ENCODE results near the gene GRIA1. TPM values are rescaled to one million over a fixed set of nuclear protein-coding genes. Genes with fewer than 3 reads are reported as not detected.

The GRIA1 gene
- not detected in 2 replicates for total RNA-seq (2014; rRNA removed; shearing (Covaris generic))

DNA sequence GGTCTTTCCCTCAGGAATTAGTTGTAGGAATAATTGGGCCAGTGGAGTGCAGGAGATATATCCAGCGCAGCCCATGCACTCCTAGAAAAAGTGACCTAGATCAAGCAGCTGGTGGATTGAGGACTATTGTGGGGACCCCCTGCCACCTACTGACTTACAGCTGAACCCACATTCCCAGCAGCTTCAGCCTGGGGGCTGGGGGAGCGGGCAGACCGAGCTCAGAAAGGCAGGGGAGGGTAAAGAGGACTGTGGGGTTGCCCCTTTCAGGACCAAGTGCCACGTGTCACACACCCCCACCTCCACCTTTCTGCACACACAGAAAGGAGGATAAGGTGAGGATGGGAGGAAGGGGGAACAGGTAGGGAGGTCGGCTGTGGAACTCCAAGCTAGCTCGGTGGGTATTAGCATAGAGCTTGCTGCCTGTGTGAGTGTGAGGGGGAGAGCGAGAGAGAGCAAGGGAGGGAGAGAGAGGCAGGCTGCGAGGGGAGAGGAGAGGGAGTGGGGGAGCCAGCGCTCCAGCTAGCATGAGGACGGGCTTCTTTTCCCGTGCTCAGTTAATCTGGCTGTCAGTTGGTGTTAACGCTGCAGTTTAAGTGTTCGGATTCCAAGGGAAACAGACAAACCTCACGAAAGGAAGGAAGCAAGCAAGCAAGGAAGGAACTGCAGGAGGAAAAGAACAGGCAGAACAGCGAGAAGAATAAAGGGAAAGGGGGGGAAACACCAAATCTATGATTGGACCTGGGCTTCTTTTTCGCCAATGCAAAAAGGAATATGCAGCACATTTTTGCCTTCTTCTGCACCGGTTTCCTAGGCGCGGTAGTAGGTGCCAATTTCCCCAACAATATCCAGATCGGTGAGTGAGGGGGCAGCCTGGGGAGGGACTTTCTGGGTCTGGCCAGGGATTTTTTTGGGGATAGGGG lies at the start of gene GRIA1:
Gene GRIA1, plus strand, starts transcription at position 553 of the 920 bp plus-strand sequence.
- DNase-seq (ENCODE audit: low spot score), result peak; percentile 19
- in situ Hi-C loops (cut with HindIII; ENCODE audit: low sequenced_read_pairs), result no loop called here

- in situ Hi-C loops (cut with HindIII; ENCODE audit: low sequenced_read_pairs), result no loop called here
These were observed 44.4 kb upstream of the GRIA1 start for GRCh38 chr5:153445875-153446579.

GRCh38 chr5:153447534-153447933 lies 42.9 kb upstream of the GRIA1 start:
- no peak for DNase-seq (ENCODE audit: low spot score)
- in situ Hi-C loops (cut with HindIII; ENCODE audit: low sequenced_read_pairs), result no loop called here

More at GRCh38 chr5:153445875-153446579, 44.4 kb upstream of the GRIA1 start:
- DNase-seq (ENCODE audit: low spot score), result no peak

DNA sequence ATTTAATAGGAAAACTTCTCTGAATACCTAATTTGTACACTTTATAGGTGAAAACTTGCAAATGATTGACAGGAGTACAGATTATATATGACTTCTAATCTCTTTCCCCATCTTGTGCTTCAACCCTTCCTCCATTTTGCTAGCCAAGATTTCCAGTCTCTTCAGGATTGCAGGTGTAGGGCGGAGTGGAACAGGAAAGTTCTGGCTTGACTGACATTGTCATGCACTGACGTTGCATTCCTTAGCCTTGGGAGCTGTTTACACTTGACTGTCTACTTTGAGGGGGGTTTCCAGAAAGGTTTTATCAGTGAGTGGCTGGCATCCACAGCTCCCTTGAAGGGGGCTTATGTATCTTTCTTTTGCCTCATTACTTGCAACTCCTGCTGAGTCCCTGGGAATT lies 34.1 kb upstream of the GRIA1 start:
- no peak for DNase-seq (ENCODE audit: low spot score)
- in situ Hi-C loops (cut with HindIII; ENCODE audit: low sequenced_read_pairs), result no loop called here

DNA sequence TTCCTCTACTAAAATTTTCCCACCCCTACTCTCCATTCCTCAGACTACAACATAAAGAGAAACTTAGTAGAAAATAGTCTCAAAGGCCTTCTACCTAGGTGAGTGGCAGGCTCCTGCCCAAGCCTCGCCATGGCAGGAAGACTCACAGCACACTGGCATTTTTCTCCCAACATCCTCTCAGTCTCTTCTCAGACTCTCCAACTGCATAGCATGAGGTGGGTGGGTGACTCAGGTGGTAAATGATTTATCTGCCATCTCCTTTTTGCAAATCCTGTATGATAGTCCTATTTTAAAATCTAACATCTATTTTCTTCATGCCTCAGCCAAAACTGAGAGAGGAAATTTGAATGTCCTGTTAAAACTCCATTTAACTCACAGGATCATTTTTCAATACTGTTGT lies 33.5 kb upstream of the GRIA1 start:
- in situ Hi-C loops (cut with HindIII; ENCODE audit: low sequenced_read_pairs), result no loop called here
- no peak for DNase-seq (ENCODE audit: low spot score)

DNA sequence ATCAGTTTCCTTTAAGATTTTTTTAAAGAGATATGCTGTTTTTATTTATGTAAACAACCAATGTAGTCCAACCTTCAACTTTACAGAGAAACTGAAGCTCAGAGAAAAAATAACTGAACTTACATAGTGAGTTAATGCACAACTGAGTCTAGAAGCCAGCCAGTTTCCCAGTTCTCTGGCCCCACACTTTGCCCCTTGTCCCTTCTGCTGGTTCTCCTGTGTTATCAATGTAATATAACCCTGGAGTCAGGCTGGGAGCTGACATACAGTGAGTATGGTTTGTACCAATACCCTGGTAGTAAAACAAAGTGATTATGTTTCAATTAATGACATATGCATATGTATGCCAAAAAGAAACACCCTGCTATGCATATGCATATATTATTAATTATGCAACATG lies 32.2 kb upstream of the GRIA1 start:
- in situ Hi-C loops (cut with HindIII; ENCODE audit: low sequenced_read_pairs), result no loop called here
- DNase-seq (ENCODE audit: low spot score), result no peak

DNA sequence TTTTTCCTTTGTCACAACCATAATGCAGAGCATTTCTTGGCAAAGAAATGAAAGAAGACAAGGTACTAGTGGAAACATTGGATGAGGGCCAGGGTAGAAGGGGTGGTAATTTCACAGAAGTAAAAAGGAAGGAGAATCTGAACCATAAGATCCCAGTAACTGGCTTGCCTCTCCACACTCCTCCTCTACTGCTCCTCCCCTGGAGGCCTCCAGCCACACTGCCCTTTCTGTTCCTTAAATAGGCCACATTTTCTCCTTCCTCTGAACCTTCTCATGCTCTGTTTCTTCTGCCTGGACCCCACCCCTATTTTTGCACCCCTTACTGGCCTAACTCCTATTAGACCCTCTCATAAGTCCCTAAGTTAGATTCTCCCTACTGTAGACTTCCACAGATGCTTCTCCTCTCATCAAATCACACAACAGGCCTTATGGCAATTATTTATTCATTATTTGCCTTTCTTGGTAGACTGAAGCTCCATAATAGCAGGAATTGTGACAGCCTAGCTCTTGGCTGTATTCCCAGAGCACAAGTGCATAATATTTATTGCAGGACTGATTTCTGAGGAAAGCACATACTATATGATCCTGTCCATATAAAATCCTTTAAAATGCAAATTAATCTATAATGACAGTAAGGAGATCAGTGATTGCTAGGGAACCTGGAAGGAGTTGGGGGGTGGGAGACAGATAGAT lies 31.3 kb upstream of the GRIA1 start:
- in situ Hi-C loops (cut with HindIII; ENCODE audit: low sequenced_read_pairs), result no loop called here

GRCh38 chr5:153460421-153460820 lies 30.0 kb upstream of the GRIA1 start:
- in situ Hi-C loops (cut with HindIII; ENCODE audit: low sequenced_read_pairs), result no loop called here
- no peak for DNase-seq (ENCODE audit: low spot score)

More for the DNA sequence above, 31.3 kb upstream of the GRIA1 start:
- no peak for DNase-seq (ENCODE audit: low spot score)

GRCh38 chr5:153461341-153461740 lies 29.1 kb upstream of the GRIA1 start:
- DNase-seq (ENCODE audit: low spot score), result no peak

GRCh38 chr5:153463806-153464205 lies 26.7 kb upstream of the GRIA1 start:
- no peak for DNase-seq (ENCODE audit: low spot score)
- in situ Hi-C loops (cut with HindIII; ENCODE audit: low sequenced_read_pairs), result no loop called here

More at GRCh38 chr5:153461341-153461740, 29.1 kb upstream of the GRIA1 start:
- in situ Hi-C loops (cut with HindIII; ENCODE audit: low sequenced_read_pairs), result no loop called here

GRCh38 chr5:153467546-153467945 lies 22.9 kb upstream of the GRIA1 start:
- in situ Hi-C loops (cut with HindIII; ENCODE audit: low sequenced_read_pairs), result no loop called here
- no peak for DNase-seq (ENCODE audit: low spot score)

GRCh38 chr5:153469423-153469822 lies 21.0 kb upstream of the GRIA1 start:
- in situ Hi-C loops (cut with HindIII; ENCODE audit: low sequenced_read_pairs), result no loop called here
- no peak for DNase-seq (ENCODE audit: low spot score)

DNA sequence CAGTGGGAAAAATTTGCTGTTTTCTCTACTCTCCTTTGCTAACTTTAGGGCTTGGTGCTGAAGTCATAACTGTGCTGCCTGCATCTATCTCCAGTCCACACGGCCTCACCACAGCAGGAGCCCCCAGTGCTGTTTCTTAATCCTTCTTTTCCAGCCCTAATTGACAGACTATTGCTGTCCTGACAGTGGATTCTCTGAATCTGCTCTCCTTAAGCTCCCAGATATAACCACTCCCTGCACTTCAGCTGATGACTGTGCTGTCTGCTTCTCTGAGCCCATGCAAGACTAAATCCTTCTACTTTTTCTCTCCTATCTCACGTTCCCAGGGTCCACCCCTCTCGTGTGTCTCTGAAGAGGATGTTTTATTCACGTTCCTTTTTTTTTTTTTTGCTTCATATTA lies 19.7 kb upstream of the GRIA1 start:
- in situ Hi-C loops (cut with HindIII; ENCODE audit: low sequenced_read_pairs), result no loop called here
- DNase-seq (ENCODE audit: low spot score), result no peak

DNA sequence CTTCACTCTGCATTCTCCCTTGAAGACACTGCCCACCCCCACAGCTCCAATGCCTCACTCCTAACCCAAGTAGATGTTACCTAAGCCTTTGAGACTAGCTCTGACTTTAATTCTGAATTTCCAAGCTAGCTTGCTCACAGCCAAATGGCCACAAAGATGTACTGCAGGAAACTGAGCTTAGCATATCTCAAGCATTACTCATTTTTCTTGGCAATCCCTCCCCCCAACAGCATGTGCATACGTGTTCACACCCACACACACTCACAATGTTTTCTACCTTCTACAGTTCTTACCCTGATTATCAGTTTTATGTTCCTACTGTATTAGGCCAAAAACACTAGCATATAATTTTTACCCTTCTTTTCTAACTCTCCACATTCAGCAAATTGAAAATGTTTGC lies 13.7 kb upstream of the GRIA1 start:
- in situ Hi-C loops (cut with HindIII; ENCODE audit: low sequenced_read_pairs), result no loop called here
- DNase-seq (ENCODE audit: low spot score), result no peak

- in situ Hi-C loops (cut with HindIII; ENCODE audit: low sequenced_read_pairs), result no loop called here
- DNase-seq (ENCODE audit: low spot score), result no peak
These were observed 10.1 kb upstream of the GRIA1 start for GRCh38 chr5:153480401-153480800.

- in situ Hi-C loops (cut with HindIII; ENCODE audit: low sequenced_read_pairs), result no loop called here
- no peak for DNase-seq (ENCODE audit: low spot score)
These were observed 7.0 kb upstream of the GRIA1 start for GRCh38 chr5:153483482-153483881.

GRCh38 chr5:153485641-153486040 lies 4.8 kb upstream of the GRIA1 start:
- in situ Hi-C loops (cut with HindIII; ENCODE audit: low sequenced_read_pairs), result no loop called here
- no peak for DNase-seq (ENCODE audit: low spot score)

DNA sequence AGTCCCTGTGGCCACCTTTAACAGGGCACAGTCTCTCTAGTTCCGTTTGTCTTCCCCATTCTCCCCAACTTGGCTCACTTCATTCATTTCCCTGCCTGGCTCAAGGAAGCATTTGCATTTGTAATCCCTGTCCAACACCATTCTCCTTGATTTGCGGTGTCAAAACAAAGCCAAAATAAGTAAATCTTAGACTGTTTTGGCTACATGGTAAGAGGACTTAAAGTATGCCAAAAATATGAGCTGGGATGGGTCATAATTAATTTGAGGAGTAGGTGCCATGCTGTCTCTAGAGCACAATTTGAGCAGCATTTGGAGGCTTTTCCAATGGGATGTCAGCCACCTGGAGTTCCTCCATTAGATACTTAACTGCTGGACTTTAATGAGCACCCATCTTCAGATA lies 3.7 kb upstream of the GRIA1 start:
- in situ Hi-C loops (cut with HindIII; ENCODE audit: low sequenced_read_pairs), result no loop called here
- no peak for DNase-seq (ENCODE audit: low spot score)

DNA sequence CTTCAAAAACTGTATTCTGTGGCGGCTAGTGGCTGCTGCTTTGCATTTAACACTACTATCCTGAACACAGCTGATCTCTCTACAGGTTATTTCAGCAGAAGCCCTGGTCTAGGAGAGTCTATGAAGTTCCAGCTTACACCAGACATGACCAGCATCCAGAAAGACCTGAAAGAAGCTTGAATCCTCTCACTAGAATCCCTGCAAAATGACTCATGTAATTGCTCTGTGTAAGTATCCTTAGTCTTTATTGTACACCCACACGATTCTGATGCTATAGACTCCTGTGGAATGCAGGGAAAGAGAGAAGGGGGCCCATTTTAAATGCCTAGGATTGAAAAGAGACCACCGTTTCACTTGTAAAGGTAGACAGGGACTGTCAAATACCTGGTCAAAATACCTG lies 859 bp upstream of the GRIA1 start:
- no peak for DNase-seq (ENCODE audit: low spot score)
- in situ Hi-C loops (cut with HindIII; ENCODE audit: low sequenced_read_pairs), result no loop called here
